GM12801 (cell line): Measurements from ENCODE around the gene ZNF736.

ENCODE experiments used
- CTCF ChIP-seq: IDR thresholded peaks from one replicate; pipeline ENCODE4 v1.5.1; 2011; ENCODE audit warnings: control low read depth; ENCODE audit not compliant: insufficient read length; ENCODE audit errors: extremely low read depth

ZNF736 gene

GRCh38 chr7:64400401-64400800 lies 86.6 kb downstream of the ZNF736 start:
- no peak for TF ChIP-seq CTCF
